ENCODE measurements around the gene ELFN2. TPM values are rescaled to one million over a fixed set of nuclear protein-coding genes. Genes with fewer than 3 reads are reported as not detected.

Gene ELFN2
- total and polyA plus RNA-seq, 2 donors (not counting 3 experiments of a cell fraction or from before 2014, with no cell fraction given): 0.41 to 1.3 TPM

DNA sequence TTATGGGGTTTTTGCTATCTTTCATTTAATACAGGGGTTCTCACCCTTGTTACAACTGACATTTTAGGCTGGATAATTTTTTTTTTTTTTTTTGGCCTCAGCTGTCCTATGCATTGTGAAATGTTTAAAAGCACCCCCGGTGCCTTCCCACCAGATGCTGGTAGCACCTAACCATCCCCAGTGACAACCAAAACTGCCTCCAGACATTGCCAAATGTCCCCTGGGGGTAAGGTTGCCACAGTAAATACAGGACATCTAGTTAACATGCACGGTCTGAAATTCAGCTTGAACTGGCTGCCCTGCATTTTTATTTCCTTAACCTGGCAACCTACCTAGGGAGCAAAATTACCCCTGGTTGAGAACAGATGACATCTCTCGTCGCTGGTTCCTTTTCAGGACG lies 72.6 kb downstream of the ELFN2 start:
- Histone ChIP-seq H3K9me1 (replicated peaks; ENCODE audit: control insufficient read depth, extremely low read depth, insufficient read depth, low read length) (no peaks in the 10 kb centered on the region), H3K27ac (ENCODE audit: insufficient read depth, low read depth, low read length) (no peak overlapping the region), H4K20me1 (replicated peaks; ENCODE audit: control insufficient read depth, extremely low read depth, insufficient read depth, low read length) (no peaks in the 10 kb centered on the region), H3K4me3 (replicated peaks in 1 of 3; ENCODE audit: insufficient read depth in 1 of 3, low read depth in 1 of 3, low read length in 3 of 3) (no peak overlapping the region), H3K79me2 (ENCODE audit: control insufficient read depth, insufficient read depth, low read length) (no peaks in the 10 kb centered on the region), H2AFZ (ENCODE audit: low read depth, low read length) (no peak overlapping the region), H3K27me3 (ENCODE audit: control insufficient read depth in 2 of 2, insufficient read depth in 2 of 2, low read length in 2 of 2) (peaks cover 0 to 11% of the 10 kb centered on the region in 2 experiments), H3K9ac (replicated peaks; ENCODE audit: extremely low read depth, insufficient read depth, low read length) (no peak overlapping the region), H3K4me2 (ENCODE audit: insufficient read depth, low read length) (no peak overlapping the region), H3K36me3 (ENCODE audit: control insufficient read depth in 2 of 2, extremely low read depth in 1 of 2, insufficient read depth in 2 of 2, low read length in 2 of 2) (no peaks in the 10 kb centered on the region), H3K4me1 (ENCODE audit: control insufficient read depth, extremely low read depth, insufficient read depth, low read length) (no peaks in the 10 kb centered on the region), H3K9me3 (replicated peaks; ENCODE audit: control insufficient read depth, insufficient read depth, low read length) (no peaks in the 10 kb centered on the region)
- POLR2A ChIA-PET: no interaction called here
- no peak for DNase-seq (ENCODE audit: low read depth, low spot score)
- intact Hi-C loops (cut with micrococcal nuclease): no loop called here
- dilution Hi-C loops (cut with MboI; ENCODE audit: extremely low pct_ligation_motif_present, low sequenced_read_pairs): no loop called here
- CTCF ChIA-PET: no interaction called here
- TF ChIP-seq EZH2 (IDR thresholded peaks at IDR 0.05; ENCODE audit: borderline replicate concordance, low read depth, low read length, severe bottlenecking) (no peak), POLR2A (IDR thresholded peaks at IDR 0.05; ENCODE audit: low read depth, low read length) (no peak), FOS (IDR thresholded peaks at IDR 0.05; ENCODE audit: borderline replicate concordance, insufficient read depth, low read length) (no peak), MYC (IDR thresholded peaks at IDR 0.05; ENCODE audit: low read depth, low read length) (no peak), POLR2AphosphoS5 (IDR thresholded peaks at IDR 0.05; ENCODE audit: insufficient read depth, low read depth, low read length) (no peak), JUN (IDR thresholded peaks at IDR 0.05; ENCODE audit: borderline replicate concordance, insufficient read depth, insufficient read length, low read depth) (no peak), GATA2 (IDR thresholded peaks at IDR 0.05; ENCODE audit: insufficient read depth, insufficient read length, low read depth, low read length) (no peak)
- TF ChIP-seq, protein P1, sequence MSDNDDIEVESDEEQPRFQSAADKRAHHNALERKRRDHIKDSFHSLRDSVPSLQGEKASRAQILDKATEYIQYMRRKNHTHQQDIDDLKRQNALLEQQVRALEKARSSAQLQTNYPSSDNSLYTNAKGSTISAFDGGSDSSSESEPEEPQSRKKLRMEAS (IDR thresholded peaks at IDR 0.05; ENCODE audit: insufficient read depth, insufficient read length): no peak
- TF ChIP-seq, protein P2, sequence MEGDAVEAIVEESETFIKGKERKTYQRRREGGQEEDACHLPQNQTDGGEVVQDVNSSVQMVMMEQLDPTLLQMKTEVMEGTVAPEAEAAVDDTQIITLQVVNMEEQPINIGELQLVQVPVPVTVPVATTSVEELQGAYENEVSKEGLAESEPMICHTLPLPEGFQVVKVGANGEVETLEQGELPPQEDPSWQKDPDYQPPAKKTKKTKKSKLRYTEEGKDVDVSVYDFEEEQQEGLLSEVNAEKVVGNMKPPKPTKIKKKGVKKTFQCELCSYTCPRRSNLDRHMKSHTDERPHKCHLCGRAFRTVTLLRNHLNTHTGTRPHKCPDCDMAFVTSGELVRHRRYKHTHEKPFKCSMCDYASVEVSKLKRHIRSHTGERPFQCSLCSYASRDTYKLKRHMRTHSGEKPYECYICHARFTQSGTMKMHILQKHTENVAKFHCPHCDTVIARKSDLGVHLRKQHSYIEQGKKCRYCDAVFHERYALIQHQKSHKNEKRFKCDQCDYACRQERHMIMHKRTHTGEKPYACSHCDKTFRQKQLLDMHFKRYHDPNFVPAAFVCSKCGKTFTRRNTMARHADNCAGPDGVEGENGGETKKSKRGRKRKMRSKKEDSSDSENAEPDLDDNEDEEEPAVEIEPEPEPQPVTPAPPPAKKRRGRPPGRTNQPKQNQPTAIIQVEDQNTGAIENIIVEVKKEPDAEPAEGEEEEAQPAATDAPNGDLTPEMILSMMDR (IDR thresholded peaks at IDR 0.05; ENCODE audit: extremely low read depth in 1 of 2, insufficient read depth in 1 of 2, low read depth in 1 of 2, low read length in 2 of 2): no peak
- BruUV-seq (replicated peaks): no TSS peak
- FAIRE-seq: no peak

Measured in endothelial cell of umbilical vein (primary cell).